ENCODE data around the gene GJA1.
"Not testable (repeated sequence)": the region's sequence is repeated elsewhere in the genome, so short reads cannot be mapped to it uniquely, and the experiment has no call there.

The GJA1 gene

GRCh38 chr6:121443971-121444541 lies 8.6 kb downstream of the GJA1 start:
- no peak for DNase-seq
- no peak for TF ChIP-seq POLR2A (IDR thresholded peaks at IDR 0.05; ENCODE audit: low read length)
- no peak for TF ChIP-seq GATA1 (IDR thresholded peaks at IDR 0.05; ENCODE audit: low read depth, low read length)

- not testable (repeated sequence) for DNase-seq
Observed at GRCh38 chr6:121446705-121447104, 11.3 kb downstream of the GJA1 start.

GRCh38 chr6:121447746-121448145 lies 12.3 kb downstream of the GJA1 start:
- not testable (repeated sequence) for DNase-seq

GRCh38 chr6:121448528-121448927 lies 13.1 kb downstream of the GJA1 start:
- DNase-seq = not testable (repeated sequence)

GRCh38 chr6:121449331-121449730 lies 13.9 kb downstream of the GJA1 start:
- TF ChIP-seq GATA1 (IDR thresholded peaks at IDR 0.05; ENCODE audit: low read depth, low read length) (no peak), POLR2A (IDR thresholded peaks at IDR 0.05; ENCODE audit: low read length) (no peak)

GRCh38 chr6:121450242-121450641 lies 14.8 kb downstream of the GJA1 start:
- no peak for DNase-seq
- TF ChIP-seq POLR2A (IDR thresholded peaks at IDR 0.05; ENCODE audit: low read length) = no peak
- no peak for TF ChIP-seq GATA1 (IDR thresholded peaks at IDR 0.05; ENCODE audit: low read depth, low read length)

More at GRCh38 chr6:121449331-121449730, 13.9 kb downstream of the GJA1 start:
- DNase-seq = no peak

GRCh38 chr6:121451250-121451649 lies 15.8 kb downstream of the GJA1 start:
- no peak for DNase-seq
- no peak for TF ChIP-seq GATA1 (IDR thresholded peaks at IDR 0.05; ENCODE audit: low read depth, low read length)
- no peak for TF ChIP-seq POLR2A (IDR thresholded peaks at IDR 0.05; ENCODE audit: low read length)

GRCh38 chr6:121453191-121453590 lies 17.7 kb downstream of the GJA1 start:
- DNase-seq = no peak
- TF ChIP-seq GATA1 (IDR thresholded peaks at IDR 0.05; ENCODE audit: low read depth, low read length) (no peak), POLR2A (IDR thresholded peaks at IDR 0.05; ENCODE audit: low read length) (no peak)

GRCh38 chr6:121460170-121460569 lies 24.7 kb downstream of the GJA1 start:
- TF ChIP-seq GATA1 (IDR thresholded peaks at IDR 0.05; ENCODE audit: low read depth, low read length) = no peak
- DNase-seq = no peak

- DNase-seq = no peak
- TF ChIP-seq GATA1 (IDR thresholded peaks at IDR 0.05; ENCODE audit: low read depth, low read length) = no peak
- no peak for TF ChIP-seq POLR2A (IDR thresholded peaks at IDR 0.05; ENCODE audit: low read length)
Observed at GRCh38 chr6:121463087-121463486, 27.6 kb downstream of the GJA1 start.

GRCh38 chr6:121465101-121465500 lies 29.7 kb downstream of the GJA1 start:
- TF ChIP-seq POLR2A (IDR thresholded peaks at IDR 0.05; ENCODE audit: low read length) (no peak), GATA1 (IDR thresholded peaks at IDR 0.05; ENCODE audit: low read depth, low read length) (no peak)
- no peak for DNase-seq

GRCh38 chr6:121479486-121480098 lies 44.1 kb downstream of the GJA1 start:
- no peak for DNase-seq
- TF ChIP-seq GATA1 (IDR thresholded peaks at IDR 0.05; ENCODE audit: low read depth, low read length) = no peak
- no peak for TF ChIP-seq POLR2A (IDR thresholded peaks at IDR 0.05; ENCODE audit: low read length)

GRCh38 chr6:121480099-121480713 lies 44.8 kb downstream of the GJA1 start:
- no peak for DNase-seq
- TF ChIP-seq GATA1 (IDR thresholded peaks at IDR 0.05; ENCODE audit: low read depth, low read length) (no peak), POLR2A (IDR thresholded peaks at IDR 0.05; ENCODE audit: low read length) (no peak)

- TF ChIP-seq GATA1 (IDR thresholded peaks at IDR 0.05; ENCODE audit: low read depth, low read length) (no peak), POLR2A (IDR thresholded peaks at IDR 0.05; ENCODE audit: low read length) (no peak)
- no peak for DNase-seq
Observed at GRCh38 chr6:121482004-121482693, 46.7 kb downstream of the GJA1 start.

GRCh38 chr6:121482751-121483150 lies 47.3 kb downstream of the GJA1 start:
- TF ChIP-seq GATA1 (IDR thresholded peaks at IDR 0.05; ENCODE audit: low read depth, low read length) (no peak), POLR2A (IDR thresholded peaks at IDR 0.05; ENCODE audit: low read length) (no peak)
- DNase-seq = no peak

Measured in erythroblast (primary cell).